ENCODE measurements around the gene TRIP11. TPM values are rescaled to one million over a fixed set of nuclear protein-coding genes. Genes with fewer than 3 reads are reported as not detected.
"Not testable (repeated sequence)": the region's sequence is repeated elsewhere in the genome, so short reads cannot be mapped to it uniquely, and the experiment has no call there.

Gene TRIP11
- 68.9 TPM for total RNA-seq
- long read RNA-seq, full-length matches to known transcripts, result 11 of 37 reads
- long read RNA-seq, partial matches to known transcripts, result 10 of 37 reads
- long read RNA-seq, other reads (novel, unspliced or antisense), result 16 of 37 reads

DNA sequence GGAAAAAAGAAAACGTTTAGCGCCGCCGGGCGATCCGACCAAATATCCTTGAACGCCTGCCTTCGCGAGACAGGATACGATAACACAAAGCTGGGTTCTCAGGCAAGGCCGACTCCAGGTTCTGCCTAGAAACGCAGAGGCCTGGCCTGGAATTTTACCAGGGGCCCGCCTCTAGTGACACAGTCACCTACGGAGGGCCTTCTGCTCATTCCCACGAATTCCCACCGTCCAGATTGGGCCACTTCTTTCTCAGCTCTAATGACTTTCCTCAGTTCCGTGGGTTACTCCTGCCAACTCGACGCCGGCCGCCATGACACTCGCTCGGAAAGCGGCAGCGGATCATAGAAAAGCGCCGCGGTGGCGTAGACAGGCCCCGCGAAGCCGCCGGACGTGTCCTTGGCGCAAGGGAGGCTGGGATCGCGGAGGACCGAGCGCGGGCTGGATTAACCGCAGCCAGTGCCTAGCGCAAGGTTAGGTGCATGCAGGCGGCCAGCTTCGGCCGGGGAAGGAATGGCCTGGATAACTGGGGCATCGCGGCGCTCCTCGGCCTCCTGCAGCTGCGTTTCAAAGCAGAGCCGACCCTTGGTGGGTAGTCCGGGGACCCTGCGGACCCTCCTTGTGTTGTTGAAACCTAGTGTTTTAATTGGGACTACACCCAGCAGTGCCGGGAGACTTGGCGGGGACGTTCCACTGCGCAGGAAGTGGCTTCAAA is at the start of gene TRIP11:
Gene TRIP11, minus strand, starts transcription at position 341 of the 712 bp plus-strand sequence. CDS start 374 bp downstream, outside the sequence.
- intact Hi-C loops (cut with DNase I), result no loop called here
- H3K27ac ChIP-seq, result peak within 1 kb of the TSS; percentile 95
- peaks cover 30% of the 10 kb centered on the region for H3K4me1 ChIP-seq
- DNase-seq, result peak; percentile 97
- H3K27me3 ChIP-seq, result no peaks in the 10 kb centered on the region
- H3K4me3 ChIP-seq, result peak within 1 kb of the TSS; percentile 77
- ATAC-seq, result peak; percentile 99
- H3K36me3 ChIP-seq, result no peaks in the 10 kb centered on the region
- H3K9me3 ChIP-seq, result no peaks in the 10 kb centered on the region
- TF ChIP-seq CTCF (IDR thresholded peaks at IDR 0.05), result no peak

DNA sequence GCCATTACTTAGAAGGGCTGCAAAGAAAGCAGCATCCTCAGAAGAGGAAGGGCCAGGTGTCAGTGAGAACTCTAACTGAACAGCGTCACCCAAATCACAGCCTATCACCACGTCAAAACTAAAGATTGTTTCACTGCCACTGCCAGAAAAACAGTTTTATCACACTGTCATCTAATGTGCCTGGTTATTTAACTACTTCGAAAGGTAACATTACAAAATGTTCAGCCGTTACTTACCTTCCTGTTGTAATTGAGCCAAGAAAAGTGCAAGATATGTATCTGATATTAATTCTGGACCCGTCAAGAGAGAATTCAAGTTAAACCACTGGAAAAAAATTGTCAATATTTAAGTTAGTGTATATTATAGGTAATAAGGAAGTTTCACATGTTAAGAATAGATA is 48.6 kb upstream of the TRIP11 start:
- H3K27ac ChIP-seq, result no peak overlapping the region
- H3K9me3 ChIP-seq, result no peaks in the 10 kb centered on the region
- no peaks in the 10 kb centered on the region for H3K4me1 ChIP-seq
- intact Hi-C loops (cut with DNase I), result no loop called here
- H3K36me3 ChIP-seq, result peaks cover 80% of the 10 kb centered on the region
- no peak for DNase-seq
- H3K27me3 ChIP-seq, result no peaks in the 10 kb centered on the region
- H3K4me3 ChIP-seq, result no peak overlapping the region
- no peak for ATAC-seq
- no peak for TF ChIP-seq CTCF (IDR thresholded peaks at IDR 0.05)

- Histone ChIP-seq H3K9me3 (no peaks in the 10 kb centered on the region), H3K4me1 (no peaks in the 10 kb centered on the region), H3K27ac (no peak overlapping the region), H3K27me3 (no peaks in the 10 kb centered on the region), H3K36me3 (peaks cover 75% of the 10 kb centered on the region), H3K4me3 (no peak overlapping the region)
- ATAC-seq (no peak), DNase-seq (no peak)
- intact Hi-C loops (cut with DNase I), result no loop called here
- TF ChIP-seq CTCF (IDR thresholded peaks at IDR 0.05), result no peak
Measured at GRCh38 chr14:92074555-92074954, 34.7 kb upstream of the TRIP11 start.

DNA sequence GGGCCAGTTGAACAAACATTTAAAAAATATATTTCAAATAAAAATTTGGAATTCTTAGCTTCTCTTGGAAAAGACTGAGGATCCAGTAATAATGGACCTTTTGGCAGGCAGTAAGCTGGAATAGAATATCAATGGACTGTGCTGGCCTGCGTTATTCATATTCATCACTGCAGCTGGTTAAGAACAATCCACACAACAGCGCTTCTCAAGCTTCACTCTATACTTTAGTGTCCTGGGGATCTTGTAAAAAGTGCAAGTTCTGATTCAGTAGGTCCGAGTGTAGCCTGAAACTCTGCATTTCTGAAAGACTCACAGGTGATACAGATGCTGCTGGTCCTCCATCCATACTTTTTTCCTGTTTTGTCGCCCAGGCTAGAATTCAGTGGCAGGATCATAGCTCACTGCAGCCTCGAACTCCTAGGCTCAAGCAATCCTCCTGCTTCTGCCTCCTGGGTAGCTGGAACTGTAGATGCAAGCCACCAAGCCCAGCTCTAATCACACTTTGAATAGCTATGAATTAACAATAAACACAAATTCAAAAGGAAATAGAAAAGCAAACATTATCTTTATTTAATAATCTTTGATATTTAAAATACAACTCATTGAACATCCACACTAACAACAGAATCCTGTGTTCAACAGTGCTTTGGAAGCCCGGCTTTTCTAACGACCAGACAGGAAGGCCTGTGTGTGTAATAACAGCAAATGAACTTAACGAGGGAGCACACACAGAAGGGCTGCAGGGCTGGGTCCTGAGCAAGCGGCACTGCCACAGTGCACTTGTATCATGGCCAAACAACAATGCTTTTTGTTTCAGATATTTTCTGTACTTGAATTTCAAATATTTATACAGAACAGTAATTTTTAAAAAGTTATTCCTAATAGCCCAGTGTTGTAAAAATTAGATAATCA is 18.4 kb upstream of the TRIP11 start:
- intact Hi-C loops (cut with DNase I), result no loop called here
- H3K27me3 ChIP-seq, result no peaks in the 10 kb centered on the region
- no peak for ATAC-seq

DNA sequence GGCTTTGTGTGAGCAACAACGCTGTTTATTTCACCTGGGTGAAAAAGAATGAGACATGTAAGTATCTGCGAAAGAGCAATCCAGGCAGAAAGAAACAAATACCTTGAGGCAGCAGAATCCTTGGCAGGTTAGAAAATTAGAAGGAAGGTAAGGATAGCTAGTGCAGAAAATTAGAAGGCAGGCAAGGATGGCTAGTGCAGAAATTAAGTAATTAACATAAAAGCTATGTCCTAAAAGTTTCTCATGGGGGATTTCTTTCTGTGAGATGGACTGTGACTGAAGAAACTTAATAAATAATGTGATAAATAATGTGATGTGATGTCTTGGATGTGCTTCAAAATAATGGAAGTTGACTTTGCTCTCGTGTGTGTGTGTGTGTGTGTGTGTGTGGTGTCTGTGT is 9.9 kb upstream of the TRIP11 start:
- TF ChIP-seq CTCF (IDR thresholded peaks at IDR 0.05), result no peak
- DNase-seq (no peak), ATAC-seq (no peak)
- no peaks in the 10 kb centered on the region for H3K27me3 ChIP-seq
- no peak overlapping the region for H3K27ac ChIP-seq
- no peak overlapping the region for H3K4me3 ChIP-seq
- no peaks in the 10 kb centered on the region for H3K4me1 ChIP-seq
- no peaks in the 10 kb centered on the region for H3K36me3 ChIP-seq
- no peaks in the 10 kb centered on the region for H3K9me3 ChIP-seq
- intact Hi-C loops (cut with DNase I), result no loop called here

More for the DNA sequence above, 18.4 kb upstream of the TRIP11 start:
- no peak for DNase-seq
- Histone ChIP-seq H3K9me3 (no peaks in the 10 kb centered on the region), H3K27ac (no peak overlapping the region), H3K36me3 (peaks cover 10% of the 10 kb centered on the region), H3K4me3 (no peak overlapping the region), H3K4me1 (no peaks in the 10 kb centered on the region)
- TF ChIP-seq CTCF (IDR thresholded peaks at IDR 0.05), result no peak

GRCh38 chr14:92049221-92049620 is 9.4 kb upstream of the TRIP11 start:
- H3K27ac ChIP-seq; H3K36me3 ChIP-seq; H3K4me3 ChIP-seq; ATAC-seq; H3K9me3 ChIP-seq; DNase-seq; intact Hi-C loops (cut with DNase I); H3K27me3 ChIP-seq; H3K4me1 ChIP-seq: not testable (repeated sequence)

DNA sequence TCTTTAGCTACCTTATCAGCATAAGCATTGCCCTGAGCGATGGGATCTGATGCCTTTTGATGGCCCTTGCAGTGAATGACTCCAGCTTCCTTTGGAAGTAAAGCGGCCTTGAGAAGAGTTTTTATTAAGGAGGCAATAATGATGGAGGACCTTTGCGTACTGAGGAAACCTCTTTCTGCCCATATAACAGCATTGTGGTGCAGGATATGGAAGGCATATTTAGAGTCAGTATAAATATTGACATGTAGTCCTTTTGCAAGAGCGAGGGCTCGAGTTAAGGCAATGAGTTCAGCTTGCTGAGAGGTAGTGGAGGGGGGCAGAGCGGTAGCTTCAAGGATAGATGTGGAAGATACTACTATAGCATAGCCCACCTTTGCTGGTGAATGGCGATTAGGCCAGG is 6.0 kb upstream of the TRIP11 start:
- H3K4me1 ChIP-seq; H3K4me3 ChIP-seq; DNase-seq; H3K27ac ChIP-seq; intact Hi-C loops (cut with DNase I); H3K9me3 ChIP-seq; ATAC-seq; H3K36me3 ChIP-seq; H3K27me3 ChIP-seq: not testable (repeated sequence)

DNA sequence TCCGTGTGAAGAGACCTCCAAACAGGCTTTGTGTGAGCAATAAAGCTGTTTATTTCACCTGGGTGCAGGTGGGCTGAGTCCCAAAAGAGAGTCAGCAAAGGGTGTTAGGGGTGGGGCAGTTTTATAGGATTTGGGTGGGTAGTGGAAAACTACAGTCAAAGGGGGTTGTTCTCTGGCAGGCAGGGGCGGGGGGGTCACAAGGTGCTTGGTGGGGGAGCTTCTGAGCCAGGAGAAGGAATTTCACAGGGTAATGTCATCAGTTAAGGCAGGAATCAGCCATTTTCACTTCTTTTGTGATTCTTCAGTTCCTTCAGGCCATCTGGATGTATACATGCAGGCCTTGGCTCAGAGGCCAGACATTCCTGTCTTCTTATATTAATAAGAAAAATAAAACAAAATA is 1.9 kb upstream of the TRIP11 start:
- intact Hi-C loops (cut with DNase I); ATAC-seq: not testable (repeated sequence)

More for the DNA sequence above, 1.9 kb upstream of the TRIP11 start:
- H3K9me3 ChIP-seq, H3K27ac ChIP-seq, H3K36me3 ChIP-seq, H3K27me3 ChIP-seq, DNase-seq, H3K4me3 ChIP-seq: not testable (repeated sequence)
- peaks cover 28% of the 10 kb centered on the region for H3K4me1 ChIP-seq

Measured in upper lobe of right lung (tissue), 1 donor.